Measurements from ENCODE around the gene ANKRD1. TPM values are rescaled to one million over a fixed set of nuclear protein-coding genes. Genes with fewer than 3 reads are reported as not detected.

The ANKRD1 gene
- total and polyA plus RNA-seq, 2 of the 8 experiments (the other 6 are each of a cell fraction or from before 2014, with no cell fraction given), result 0.03 TPM; not detected in 1

- H2AFZ ChIP-seq (ENCODE audit: low read length), result no peak overlapping the region
- DNase-seq (ENCODE audit: low read depth in 1 of 2, low spot score in 2 of 2) (no peak), FAIRE-seq (no peak)
- H3K56ac ChIP-seq (replicated peaks; ENCODE audit: insufficient read length, low read depth, low read length), result no peak overlapping the region
- no peak overlapping the region for H4K5ac ChIP-seq (ENCODE audit: insufficient read length, low read depth, low read length)
- H3K9me3 ChIP-seq (ENCODE audit: insufficient read depth in 2 of 2, low read depth in 1 of 2, low read length in 1 of 2), result no peaks in the 10 kb centered on the region; a peak in 1 of 4 replicates
- H3K79me2 ChIP-seq (ENCODE audit: control insufficient read depth in 1 of 2, insufficient read depth in 2 of 2, low read length in 2 of 2), result no peaks in the 10 kb centered on the region
- no peak overlapping the region for H3K4ac ChIP-seq (replicated peaks; ENCODE audit: insufficient read length, low read depth, low read length)
- H2BK5ac ChIP-seq (ENCODE audit: low read depth, low read length), result no peak overlapping the region
- H3K27me3 ChIP-seq (replicated peaks in 1 of 4; ENCODE audit: control insufficient read depth in 3 of 4, extremely low read depth in 1 of 4, insufficient read depth in 3 of 4, low read length in 3 of 4), result no peaks in the 10 kb centered on the region
- no peak overlapping the region for H3K18ac ChIP-seq (ENCODE audit: extremely low read depth, low read length)
- no peak overlapping the region for H3K14ac ChIP-seq (ENCODE audit: insufficient read length)
- H3K27ac ChIP-seq (ENCODE audit: low read depth, low read length), result no peak overlapping the region
- H3K4me2 ChIP-seq (ENCODE audit: insufficient read depth in 1 of 2, low read depth in 2 of 2, low read length in 2 of 2), result no peak overlapping the region
- no peak overlapping the region for H2BK20ac ChIP-seq (ENCODE audit: low read length)
- no peak overlapping the region for H4K8ac ChIP-seq (ENCODE audit: extremely low read depth, insufficient read depth, low read length)
- peaks cover 2% of the 10 kb centered on the region; the same call in 1 of the 2 replicates for H3K79me1 ChIP-seq (ENCODE audit: low read depth, low read length)
- no peak overlapping the region for H4K91ac ChIP-seq (replicated peaks; ENCODE audit: insufficient read length, low read length)
- no peak overlapping the region for H3K23ac ChIP-seq (ENCODE audit: insufficient read length)
- 92% methylated on average over 6 of the region's 6 CpGs; no CpG with 5 or more reads in 1 of the 2 experiments for WGBS, 2 experiments (ENCODE audit: extremely low coverage in 1 of 2, insufficient coverage in 1 of 2, insufficient read length in 1 of 2, insufficient replicate concordance in 2 of 2, low coverage in 1 of 2, low lambda C conversion rate in 2 of 2, missing lambda C conversion rate in 1 of 2)
- H3K4me3 ChIP-seq (ENCODE audit: extremely low read depth in 1 of 4, insufficient read depth in 2 of 4, low read depth in 3 of 4, low read length in 4 of 4), result no peak overlapping the region
- H2BK120ac ChIP-seq (replicated peaks; ENCODE audit: low read depth, low read length), result no peak overlapping the region
- H2AK5ac ChIP-seq (ENCODE audit: low read depth, low read length), result no peak overlapping the region
- no peak overlapping the region for H2BK12ac ChIP-seq (ENCODE audit: low read depth, low read length)
- peaks cover 0 to 3% of the 10 kb centered on the region in 2 experiments for H4K20me1 ChIP-seq (replicated peaks in 1 of 2; ENCODE audit: control insufficient read depth in 1 of 2, insufficient read depth in 2 of 2, low read length in 2 of 2)
- H3K9ac ChIP-seq (replicated peaks in 1 of 4; ENCODE audit: extremely low read depth in 1 of 4, low read depth in 3 of 4, low read length in 3 of 4), result no peak overlapping the region
- H2BK15ac ChIP-seq (ENCODE audit: low read length), result no peak overlapping the region
- peaks cover 6 to 57% (median 33%) of the 10 kb centered on the region in 4 experiments; a peak in 7 of 8 replicates for H3K36me3 ChIP-seq (ENCODE audit: control insufficient read depth in 2 of 4, insufficient read depth in 4 of 4, low read length in 3 of 4)
- no peaks in the 10 kb centered on the region for H3K4me1 ChIP-seq (replicated peaks in 1 of 4; ENCODE audit: control insufficient read depth in 3 of 4, insufficient read depth in 4 of 4, low read length in 3 of 4)
- no peaks in the 10 kb centered on the region for H3K23me2 ChIP-seq (ENCODE audit: low read depth, low read length)
- POLR2A ChIA-PET (ENCODE audit: partially characterized antibody), result interaction anchor here (2.5 kb wide), 1 partner anchor 13 kb away, joined by 7 read pairs; no protein-coding TSS in a partner anchor
- CTCF ChIA-PET (ENCODE audit: partially characterized antibody), result interaction anchor here (0.6 to 2.7 kb wide), 8 partner anchors 9 to 1294 kb away, joined by 3 to 20 read pairs (median 4); no protein-coding TSS in a partner anchor
- TF ChIP-seq NRF1 (IDR thresholded peaks at IDR 0.05; ENCODE audit: low read depth, low read length), result no peak
- no peak for TF ChIP-seq BCL11A (IDR thresholded peaks at IDR 0.05; ENCODE audit: low read depth in 2 of 2, low read length in 2 of 2)
- TF ChIP-seq KDM1A (IDR thresholded peaks at IDR 0.05; ENCODE audit: borderline replicate concordance, low read length), result no peak
- TF ChIP-seq NANOG (IDR thresholded peaks at IDR 0.05; ENCODE audit: insufficient read depth, low read depth, low read length, poor library complexity, severe bottlenecking), result no peak
- TF ChIP-seq JUN (IDR thresholded peaks at IDR 0.05; ENCODE audit: low read depth, low read length), result no peak
- no peak for TF ChIP-seq GABPA (IDR thresholded peaks at IDR 0.05; ENCODE audit: borderline replicate concordance, insufficient read depth, low read length)
- no peak for TF ChIP-seq MAX (IDR thresholded peaks at IDR 0.05)
- no peak for TF ChIP-seq EZH2 (IDR thresholded peaks at IDR 0.05; ENCODE audit: low read depth, low read length, severe bottlenecking)
- TF ChIP-seq RXRA (IDR thresholded peaks at IDR 0.05; ENCODE audit: insufficient read depth, low read depth, low read length), result no peak
- TF ChIP-seq CHD1 (IDR thresholded peaks at IDR 0.05; ENCODE audit: low read depth, low read length), result no peak
- TF ChIP-seq RNF2 (IDR thresholded peaks at IDR 0.05; ENCODE audit: borderline replicate concordance, low read depth, low read length, missing control alignments, poor library complexity, severe bottlenecking), result no peak
Observed at GRCh38 chr10:90888387-90888786, 32.5 kb downstream of the ANKRD1 start.
